ENCODE results near the gene WDR1.

WDR1 gene

DNA sequence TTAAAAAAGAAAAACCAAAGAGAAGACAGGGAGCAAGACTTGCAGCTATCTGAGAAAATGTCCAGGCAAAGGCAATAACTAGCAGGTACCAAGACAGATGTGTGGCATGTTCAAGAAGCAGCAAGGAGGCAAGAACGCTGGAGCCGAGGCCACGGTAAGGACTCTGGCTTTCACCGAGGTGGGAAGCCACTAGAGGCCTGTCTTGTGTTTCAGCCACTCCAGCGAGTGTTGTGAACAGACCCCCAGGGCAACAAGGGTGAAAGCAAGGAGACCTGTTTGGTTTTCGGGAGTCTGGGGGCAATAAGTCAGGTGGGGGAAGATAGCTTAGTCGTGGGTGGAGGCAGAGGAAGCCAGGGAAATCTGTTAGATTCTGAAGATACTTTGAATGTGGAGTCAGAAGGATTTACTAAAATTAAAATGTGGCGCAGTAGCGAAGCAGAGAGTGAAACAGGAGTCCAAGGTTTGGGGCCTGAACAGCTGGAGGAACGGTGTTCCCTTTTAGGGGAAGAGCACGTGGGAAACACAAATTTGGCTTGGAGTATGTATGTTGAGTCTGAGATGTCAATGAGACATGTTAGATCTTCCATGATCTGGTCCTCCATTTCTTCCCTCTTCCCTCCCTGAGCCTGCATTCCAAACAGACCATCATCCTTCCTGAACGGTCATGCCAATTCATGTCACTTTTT is 3.1 kb downstream of the WDR1 start:
- no peak for DNase-seq (ENCODE audit: low spot score)

DNA sequence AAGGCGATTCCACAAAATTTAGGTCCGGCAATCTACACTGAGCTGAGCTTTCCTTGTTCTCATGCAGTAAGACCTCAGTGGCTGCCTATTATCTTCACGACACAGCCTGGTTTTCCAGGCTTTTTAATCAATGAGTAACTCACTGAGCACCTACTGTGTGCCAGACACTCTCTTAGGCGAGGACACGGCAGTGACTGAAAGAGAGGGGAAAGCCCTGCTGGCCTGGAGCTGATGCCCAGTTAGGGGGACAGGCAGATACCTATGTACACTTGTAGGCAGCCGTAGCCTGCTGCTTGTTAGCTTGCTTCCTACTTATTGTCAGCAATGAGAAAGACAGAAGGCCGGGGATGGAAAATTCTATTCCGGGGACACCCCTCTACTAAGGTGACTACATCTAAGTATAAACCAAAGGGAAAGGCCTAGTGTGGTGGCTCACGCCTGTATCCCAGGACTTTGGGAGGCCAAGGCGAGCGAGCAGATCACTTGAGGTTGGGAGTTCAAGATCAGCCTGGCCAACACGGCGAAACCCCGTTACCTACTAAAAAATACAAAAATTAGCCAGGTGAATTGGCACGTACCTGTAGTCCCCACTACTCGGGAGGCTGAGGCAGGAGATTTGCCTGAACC is 3.8 kb downstream of the WDR1 start:
- no peak for DNase-seq (ENCODE audit: low spot score)

DNA sequence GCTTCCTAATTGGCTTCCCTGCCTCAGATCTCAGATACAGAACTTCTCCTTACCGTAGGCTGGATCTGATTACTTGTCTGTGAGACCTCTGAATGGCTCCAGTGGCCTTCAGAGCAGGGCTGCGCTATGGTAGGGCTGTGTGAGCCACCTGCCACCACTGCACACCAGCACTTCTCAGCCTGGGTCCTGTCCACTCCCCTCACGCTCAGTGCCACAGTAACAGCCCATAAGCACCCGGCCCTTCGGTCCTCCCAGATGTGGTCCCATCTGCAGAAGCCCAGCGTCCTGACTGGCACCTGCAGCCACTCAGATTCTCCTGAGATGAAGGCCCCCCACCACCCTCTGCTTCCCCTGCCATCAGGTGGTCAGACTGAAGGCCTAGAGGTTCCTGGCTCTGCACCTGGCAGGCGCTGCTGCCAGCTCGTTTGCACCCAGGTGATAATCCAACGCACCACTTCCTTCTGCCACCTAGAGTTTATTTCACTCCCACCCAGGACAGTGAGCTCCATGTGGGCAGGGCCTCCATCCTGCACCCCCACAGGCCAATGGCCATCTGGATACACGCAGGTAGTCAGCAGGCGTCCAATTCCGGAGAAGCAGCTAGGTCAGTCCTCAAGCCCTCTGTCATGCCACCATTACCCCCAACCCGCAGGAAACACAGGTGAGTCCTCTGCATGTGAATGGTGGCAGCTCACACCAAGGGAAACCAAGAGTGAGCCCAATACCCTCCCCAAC is 5.4 kb downstream of the WDR1 start:
- no peak for DNase-seq (ENCODE audit: low spot score)

DNA sequence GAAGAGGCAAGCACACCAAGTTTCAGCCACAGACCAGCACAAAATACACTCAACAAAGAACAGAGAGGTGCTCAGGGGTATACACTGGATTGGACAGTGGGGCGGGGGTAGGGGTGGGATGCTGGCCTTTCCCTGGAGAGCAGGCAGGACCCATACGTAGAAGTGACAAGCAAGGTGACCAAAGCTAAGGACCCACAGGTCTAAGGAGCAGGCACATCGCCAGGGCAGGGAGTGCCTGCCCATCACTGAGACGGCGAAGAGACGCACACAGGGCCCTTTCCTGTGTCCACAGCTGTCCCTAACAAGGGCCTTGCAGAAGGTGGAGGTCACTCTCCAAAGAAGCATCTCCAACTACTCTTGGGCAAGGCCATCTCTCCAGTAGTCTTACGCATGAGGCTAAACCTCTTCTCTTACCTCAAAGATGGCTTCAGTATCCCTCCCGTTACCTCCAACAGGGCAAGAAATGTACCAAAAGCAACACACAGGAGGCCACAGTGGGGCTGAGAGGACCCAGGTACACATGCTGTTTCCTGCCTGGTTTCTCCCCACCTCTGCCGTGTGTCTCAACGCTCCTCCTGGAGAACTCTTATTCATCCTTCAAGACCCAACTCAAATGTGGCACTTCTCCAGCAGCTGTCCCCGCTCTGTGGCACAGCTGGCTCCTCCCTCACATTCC is 6.5 kb downstream of the WDR1 start:
- no peak for DNase-seq (ENCODE audit: low spot score)

DNA sequence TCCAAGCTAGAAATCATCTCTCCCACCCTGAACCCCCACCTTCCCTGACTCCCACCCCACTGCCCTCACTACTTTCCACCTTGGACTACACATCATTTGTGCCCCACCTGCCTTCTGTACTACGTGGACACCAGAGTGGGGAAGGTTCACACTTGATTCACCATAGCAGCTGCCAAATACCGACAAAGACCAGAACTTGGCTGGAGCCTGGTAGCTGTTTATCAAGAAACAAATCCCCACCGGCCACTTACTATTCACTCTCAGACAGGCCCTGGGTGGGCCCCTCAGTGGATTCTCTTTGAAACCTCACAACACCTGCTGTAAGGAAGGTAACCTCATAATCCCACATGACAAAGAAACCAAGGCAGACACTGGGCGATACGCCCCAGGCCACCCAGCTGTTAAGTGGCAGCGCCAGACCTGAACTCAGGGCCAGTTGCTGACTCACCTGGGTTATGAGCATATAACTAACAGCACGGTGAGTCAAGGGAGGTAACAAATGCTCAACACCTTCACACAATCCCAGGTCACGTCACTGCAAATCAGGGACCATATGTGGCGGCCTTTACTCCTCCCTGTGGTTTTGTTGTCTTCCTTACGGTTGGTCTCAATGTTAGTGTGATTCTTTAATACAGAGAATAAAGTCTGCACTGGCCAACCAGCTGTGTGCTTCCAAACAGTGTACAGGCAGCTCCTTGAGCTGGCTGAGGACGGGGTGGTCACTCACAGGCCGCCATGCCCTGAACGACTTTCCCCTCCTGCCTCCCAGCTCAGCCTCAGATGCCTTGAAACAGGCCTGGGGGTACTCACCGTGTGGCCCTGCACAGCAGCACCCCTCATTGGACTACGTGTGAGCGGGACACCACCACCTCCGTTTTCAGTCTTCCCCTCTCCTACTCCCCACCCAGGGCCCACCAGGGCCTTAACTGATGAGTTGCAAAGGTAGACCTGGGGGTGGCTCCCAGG is 7.5 kb downstream of the WDR1 start:
- no peak for DNase-seq (ENCODE audit: low spot score)

DNA sequence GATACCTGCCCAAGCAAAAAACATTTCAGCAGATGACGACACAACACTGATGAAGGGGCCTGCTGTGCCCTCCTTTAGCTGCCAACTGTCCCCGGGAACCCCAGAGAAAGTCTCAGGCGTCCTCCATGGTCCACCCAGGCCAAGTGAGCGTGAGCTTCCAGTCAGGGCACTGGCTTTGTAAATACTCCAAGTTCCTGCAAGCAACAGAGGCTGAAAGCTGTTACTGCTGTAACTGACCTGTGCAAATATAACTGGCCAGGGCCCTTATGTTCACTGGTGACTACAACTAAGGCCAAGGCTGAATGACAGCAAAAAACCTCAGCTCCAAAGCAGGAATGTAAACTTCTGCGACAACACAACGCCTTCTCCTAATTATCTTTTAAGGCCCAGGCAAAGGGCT is 8.2 kb downstream of the WDR1 start:
- DNase-seq (ENCODE audit: low spot score): no peak

DNA sequence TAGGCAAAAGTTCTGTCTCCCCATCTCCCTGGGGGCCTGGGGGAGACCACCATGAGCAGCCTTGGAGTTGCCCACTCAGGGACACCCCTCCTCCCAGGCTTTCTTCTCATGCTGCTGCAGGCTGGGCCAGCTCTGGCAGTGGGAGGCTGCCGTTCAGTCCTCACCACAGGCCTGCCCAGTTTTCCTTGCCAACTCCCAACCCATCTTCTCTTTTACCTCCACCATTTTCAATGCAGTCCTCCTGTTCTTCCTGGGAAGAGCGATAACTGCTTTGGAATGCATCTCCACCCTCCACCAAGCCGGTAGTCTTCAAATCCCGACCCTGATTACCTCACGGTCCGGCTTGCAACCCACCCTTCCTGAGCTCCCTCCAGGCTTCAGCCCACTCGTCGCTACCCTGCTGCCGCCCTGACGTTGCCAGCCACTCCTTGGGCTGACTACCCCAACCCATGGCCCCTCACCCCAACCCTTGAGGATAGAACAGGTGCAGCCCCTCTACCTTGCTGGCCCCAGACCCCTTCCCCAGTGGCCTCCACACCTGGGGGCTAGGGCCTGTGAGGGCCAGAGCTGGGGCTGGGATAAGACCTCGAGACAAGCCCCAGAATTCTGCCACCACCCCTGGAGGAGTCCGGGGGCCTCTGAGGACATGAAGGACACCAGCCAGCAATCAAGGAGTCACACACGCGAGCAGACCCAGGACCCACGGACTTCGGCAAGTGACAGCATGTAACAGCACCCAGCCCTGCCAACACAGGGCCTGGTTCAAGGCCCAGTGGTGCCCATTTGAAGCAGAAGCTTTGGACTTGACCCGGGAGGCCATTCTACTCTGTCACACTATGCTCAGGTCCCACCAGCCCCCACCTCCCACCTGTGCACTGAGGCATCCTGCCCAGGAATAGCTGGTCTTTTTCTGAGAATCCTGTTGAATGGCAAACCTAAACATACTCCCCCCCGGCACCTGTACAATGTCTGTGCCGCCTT is 9.2 kb downstream of the WDR1 start:
- DNase-seq (ENCODE audit: low spot score): no peak

DNA sequence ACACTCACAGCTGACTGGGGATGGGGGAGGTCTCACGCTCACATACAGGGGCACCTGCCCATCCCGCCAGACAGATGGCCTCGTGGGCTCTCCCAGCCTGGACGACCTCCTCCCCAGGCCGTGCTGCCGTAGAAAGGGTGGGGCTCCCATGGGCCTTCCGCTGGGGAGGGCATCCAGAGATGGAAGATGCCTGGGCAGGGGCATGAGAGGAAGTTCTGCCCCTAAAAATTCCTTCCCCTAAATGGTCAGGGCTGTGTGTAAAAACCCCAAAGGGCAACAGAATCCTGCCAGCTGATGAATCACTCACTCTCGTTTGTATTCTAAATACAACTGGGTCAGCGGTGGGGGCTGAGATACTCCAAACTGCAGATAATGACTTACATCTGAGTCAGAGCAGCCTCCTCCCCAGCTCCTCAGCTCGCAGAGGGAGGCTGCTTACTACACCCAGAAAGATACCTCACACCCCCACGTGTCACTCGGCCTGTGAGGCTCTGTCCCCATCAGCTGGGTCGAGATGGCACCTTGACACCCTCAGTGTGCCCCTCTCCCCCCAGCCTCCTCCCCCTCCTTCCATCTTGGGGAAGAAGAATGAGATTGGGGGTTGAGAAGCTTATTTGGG is 10.1 kb downstream of the WDR1 start:
- peak; percentile 73 for DNase-seq (ENCODE audit: low spot score)

DNA sequence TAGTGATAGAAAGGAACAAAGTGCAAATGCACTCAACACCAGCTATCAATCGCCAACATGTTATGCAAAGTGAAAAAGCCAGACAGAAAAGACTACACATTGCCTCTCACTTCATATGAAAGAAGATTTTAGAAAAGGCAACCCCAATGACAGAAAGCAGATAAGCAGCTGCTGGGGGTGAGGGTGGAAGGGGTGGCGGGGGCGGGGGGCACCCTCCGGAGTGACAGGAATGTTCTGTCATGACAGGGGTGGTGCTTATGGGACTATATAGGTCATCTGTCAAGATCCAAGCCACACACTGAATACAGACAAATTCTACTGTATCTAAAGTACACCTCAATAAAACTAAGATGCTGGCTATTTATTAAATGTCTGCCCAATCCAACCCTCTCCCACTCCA is 10.7 kb downstream of the WDR1 start:
- DNase-seq (ENCODE audit: low spot score): no peak

DNA sequence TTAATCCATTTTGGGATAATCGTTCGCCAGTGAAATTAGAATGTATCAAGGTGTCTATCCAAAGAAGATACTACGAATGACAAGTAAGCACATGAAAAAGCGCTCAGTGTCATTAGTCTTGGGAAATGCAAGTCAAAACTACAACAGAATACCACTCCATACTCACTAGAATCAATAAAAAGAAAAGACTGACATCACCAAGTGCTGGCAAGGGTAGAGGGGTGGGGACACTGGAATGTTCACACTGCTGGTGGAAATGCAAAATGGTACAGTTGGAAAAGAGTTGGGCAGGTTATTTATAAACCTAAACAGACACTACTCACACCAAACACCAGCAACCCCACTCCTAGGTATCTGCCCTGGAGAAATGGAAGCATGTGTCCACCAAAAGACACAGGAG is 11.2 kb downstream of the WDR1 start:
- DNase-seq (ENCODE audit: low spot score): no peak

DNA sequence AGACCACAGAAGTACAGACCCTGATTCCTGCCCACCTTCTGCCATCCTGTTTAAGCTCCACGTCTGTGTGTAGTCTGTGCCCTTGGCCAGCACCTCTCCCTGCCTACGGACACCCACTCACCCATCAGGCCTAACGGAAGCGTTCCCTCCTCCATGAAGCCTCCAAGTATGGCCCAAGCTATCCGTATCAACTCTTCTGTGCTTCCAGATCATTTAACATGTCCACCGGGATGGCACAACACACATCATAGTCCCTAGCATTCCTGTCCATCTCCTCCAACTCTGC is 11.7 kb downstream of the WDR1 start:
- no peak for DNase-seq (ENCODE audit: low spot score)

DNA sequence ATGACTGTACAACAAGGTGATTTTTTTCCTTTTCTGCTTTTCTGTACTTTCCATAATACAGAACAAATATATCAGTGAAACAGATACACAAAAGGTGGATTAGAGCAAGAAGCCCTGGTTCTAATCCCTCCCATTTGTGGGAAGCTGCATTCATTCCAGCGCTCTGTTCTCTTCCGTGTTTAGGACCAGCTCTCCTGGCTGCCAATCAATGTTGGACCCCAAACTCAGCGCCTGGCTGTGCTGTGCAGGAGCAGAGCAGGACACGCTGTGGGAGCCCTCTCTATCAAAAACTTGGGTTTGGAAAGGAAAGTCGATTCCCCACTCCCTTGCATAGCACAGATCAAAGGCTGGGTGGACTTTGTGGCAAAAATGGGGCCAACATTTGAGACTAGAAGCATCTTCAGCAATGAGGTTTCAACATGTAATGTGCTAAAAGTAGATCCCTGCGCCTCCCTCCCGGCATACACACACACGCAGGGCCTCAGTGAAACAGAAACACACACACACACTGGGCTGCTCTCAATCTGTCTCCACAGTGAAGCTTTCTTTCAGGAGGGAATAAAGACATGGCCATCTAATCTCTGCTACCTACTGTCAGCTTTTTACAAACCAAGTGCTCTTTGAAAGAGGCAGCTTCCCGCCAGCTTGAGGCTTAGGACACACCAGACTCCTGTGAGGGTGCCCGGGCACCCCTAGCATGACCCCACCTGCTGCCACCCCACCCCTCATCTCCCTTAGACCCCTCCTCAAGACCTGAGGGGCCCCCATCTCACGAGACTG is 12.2 kb downstream of the WDR1 start:
- no peak for DNase-seq (ENCODE audit: low spot score)

DNA sequence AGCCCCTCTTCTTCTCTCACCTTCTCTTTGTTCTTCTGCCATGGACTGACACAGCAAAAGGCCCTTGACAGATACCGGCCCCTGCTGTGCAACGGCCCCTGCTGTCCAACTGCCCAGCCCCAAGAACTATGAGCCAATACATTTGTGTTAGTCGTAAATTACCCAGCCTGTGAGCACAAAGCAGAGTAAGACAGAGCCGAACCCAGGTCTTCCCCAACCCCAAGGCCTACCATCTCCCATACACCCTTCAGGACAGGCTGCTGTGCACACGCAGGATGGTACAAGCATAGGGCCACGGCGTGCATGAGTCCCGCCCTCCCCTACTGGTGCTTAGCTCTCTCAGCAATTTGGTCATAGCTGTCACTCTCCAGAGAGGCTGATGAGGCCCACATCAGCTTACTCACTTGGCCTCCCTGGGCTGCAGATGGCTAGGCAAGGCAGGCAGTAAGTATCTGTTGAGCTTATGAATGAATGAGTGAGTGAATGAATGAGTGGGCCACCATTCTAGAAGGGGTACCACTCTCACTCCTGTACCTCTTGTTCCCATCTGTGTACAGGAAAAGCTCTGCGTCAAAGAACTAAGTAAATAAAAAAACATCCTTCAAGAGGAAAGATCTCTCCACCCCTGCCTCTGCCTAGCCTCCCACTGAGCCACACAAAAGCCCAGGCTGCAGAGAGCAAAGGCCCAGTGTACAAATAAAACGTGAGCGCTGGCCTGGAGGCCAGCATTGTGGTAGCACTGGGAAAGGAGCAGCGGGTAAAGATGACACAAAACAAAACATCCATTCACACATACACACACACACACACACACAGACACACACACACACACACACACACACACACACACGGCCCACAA is 13.9 kb downstream of the WDR1 start:
- no peak for DNase-seq (ENCODE audit: low spot score)

DNA sequence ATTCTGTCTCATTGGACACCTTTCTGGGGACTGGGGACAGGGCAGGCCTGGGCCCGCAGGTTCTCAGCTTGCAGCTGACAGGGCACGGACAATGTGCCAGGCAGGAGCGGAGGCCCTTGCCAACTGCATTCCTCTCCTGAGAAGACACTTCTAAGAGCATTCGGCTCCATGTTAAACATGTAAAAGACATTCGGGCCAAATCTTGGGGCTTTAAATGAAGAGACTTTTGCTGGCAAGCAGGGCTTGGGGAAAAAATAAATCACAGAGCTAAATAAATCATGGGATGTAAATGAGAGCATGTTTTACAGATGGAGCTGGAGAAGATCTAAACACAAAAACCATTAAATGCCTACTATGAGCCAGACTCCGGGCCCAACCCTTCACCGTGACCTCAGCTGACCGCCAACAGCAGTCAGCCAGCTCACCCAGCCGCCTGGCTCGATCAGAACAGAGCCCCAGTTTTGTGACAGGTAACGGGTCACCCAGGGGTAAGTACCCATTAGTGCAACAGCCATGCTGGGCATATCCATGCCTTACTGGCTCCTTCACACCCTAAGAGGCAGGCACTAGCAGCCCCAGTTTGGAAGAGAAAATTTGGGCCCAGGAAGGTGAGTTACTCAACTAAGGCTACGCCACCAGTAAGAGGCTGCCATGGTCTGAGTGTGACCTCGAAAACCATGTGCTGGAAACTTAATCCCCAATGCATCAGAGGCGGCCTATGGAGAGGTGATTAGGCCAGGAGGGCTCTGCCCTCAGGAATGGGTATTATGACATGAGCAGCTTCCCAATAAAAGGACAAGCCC is 14.7 kb downstream of the WDR1 start:
- no peak for DNase-seq (ENCODE audit: low spot score)

DNA sequence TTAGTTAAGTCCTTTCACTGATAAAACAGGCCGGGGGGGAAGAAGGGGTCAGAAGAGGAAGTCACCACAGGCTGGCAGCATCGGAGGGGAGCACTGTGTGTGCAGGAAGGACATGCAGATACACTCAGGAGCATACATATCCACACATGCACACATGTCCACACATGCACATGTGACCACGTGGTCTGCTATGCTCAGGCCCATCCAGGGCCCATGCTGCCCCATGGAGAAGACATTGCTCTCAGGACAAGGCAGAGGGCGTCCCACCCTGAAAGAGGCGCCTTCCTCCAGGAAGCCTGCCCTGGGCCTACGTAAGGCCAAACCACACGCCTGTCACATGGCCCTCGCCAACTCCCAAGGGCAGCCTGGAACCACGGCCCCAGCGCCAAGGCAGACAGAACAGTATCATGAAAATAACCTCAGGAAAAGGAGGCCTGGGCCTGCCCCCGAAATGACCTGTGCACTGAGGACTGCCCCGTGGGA is 15.8 kb downstream of the WDR1 start:
- no peak for DNase-seq (ENCODE audit: low spot score)

DNA sequence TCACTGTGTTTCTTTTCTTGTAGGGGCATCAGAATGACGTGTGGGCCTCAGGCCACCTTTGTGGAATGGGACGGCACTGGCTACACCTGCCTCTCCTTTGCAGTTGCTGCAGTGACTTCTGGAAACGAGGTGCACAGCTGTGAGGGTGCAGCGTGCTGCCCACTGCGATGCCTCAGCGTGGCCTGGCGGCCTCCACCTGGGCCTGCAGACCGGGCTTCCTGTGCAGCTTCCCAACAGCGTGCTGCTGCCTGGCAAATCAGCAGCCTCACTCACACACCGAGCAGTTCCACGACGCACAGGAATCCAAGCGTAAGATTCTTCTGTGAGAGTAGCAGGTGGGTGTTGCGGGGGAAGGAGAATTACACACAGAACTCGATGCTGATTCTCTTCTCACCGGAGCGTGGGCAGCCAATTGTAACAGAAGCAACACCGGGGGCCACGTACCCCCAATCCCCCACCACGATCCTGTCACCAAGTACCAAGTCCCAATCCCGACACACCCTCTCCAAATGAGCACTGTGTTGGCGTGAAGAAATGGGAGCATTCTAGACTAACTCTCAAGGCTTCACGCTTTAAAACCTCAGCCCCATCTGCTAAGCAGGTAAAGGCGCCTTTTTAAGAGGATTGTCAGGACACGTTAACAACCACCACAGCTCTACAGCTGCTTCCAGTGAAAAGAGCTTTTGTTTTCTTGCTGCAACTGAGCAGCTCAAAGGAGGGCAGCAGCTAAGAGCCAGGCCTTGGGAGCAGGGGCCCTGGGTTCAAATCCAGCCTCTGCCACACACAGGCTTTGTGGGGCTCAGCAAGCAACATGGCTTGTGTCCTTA is 16.9 kb downstream of the WDR1 start:
- peak; percentile 88 for DNase-seq (ENCODE audit: low spot score)

DNA sequence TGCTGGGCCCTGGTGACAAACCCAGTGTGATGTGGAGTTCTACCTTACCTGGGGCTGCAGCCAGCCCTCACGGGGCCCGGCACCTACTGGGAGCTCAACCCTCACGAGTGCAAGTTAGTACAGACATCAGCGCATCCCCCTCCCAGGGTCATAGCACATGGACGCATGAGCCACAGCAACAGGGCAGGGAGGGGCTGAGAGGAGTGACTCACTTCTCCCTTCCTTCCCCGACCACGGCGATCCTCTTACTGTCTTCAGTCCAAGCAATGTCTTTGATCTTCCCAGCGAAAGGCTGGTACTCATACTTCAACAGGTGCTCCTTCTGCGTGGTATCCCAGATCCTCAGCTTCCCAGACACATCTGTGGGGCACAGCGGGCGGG is 17.8 kb downstream of the WDR1 start:
- no peak for DNase-seq (ENCODE audit: low spot score)
